Frontal cortex (tissue), 4 donors: Measurements from ENCODE around the gene ERVFRD-1. TPM values are rescaled to one million over a fixed set of nuclear protein-coding genes. Genes with fewer than 3 reads are reported as not detected.

Experiments used
- DNase-seq, 2 donors: peaks; one replicate each; pipeline ENCODE4 v3.0.0; 2012; ENCODE audit warnings: low spot score in 2 of 2
- FAIRE-seq: peaks from 2 replicates; lab custom pipeline; 2012; peaks lifted over from hg19 to GRCh38; lab: Jason Lieb, UNC
- small RNA-seq: library from RNA; depleted of rRNA; stranded (forward); fragments of <200 nt; gene quantifications from one replicate; pipeline ENCODE3, GENCODE V24; 2014
- total RNA-seq: library from RNA; depleted of rRNA; stranded (reverse); fragments of >200 nt; gene quantifications from one replicate; pipeline ENCODE4 v1.2.3, GENCODE V29; 2014
- donor health status: control.
- donor health status: control.
- donor health status: control.

Gene ERVFRD-1
- total RNA-seq, 1 donor from 2014 or later: not detected

- DNase-seq (no peak), FAIRE-seq (no peak)
Measured at GRCh38 chr6:11062083-11062482, 49.4 kb downstream of the ERVFRD-1 start.

- no peak for DNase-seq
- no peak for FAIRE-seq
Measured at GRCh38 chr6:11058406-11058805, 53.1 kb downstream of the ERVFRD-1 start.

- FAIRE-seq (no peak), DNase-seq (no peak)
Measured at GRCh38 chr6:11056871-11057270, 54.7 kb downstream of the ERVFRD-1 start.

GRCh38 chr6:11055127-11055627 lies 56.3 kb downstream of the ERVFRD-1 start:
- DNase-seq: no peak
- no peak for FAIRE-seq

- FAIRE-seq (no peak), DNase-seq (no peak)
Measured at GRCh38 chr6:11054722-11055121, 56.8 kb downstream of the ERVFRD-1 start.

GRCh38 chr6:11053307-11053706 lies 58.2 kb downstream of the ERVFRD-1 start:
- DNase-seq (no peak), FAIRE-seq (no peak)

Small RNA genes within 50 kb of the gene (small RNA-seq; reads per million reads assigned to genes)
- not detected for gene AL136139.1

Other genes with a start within 250 kb of the ERVFRD-1 start
- gene GCM2, start 229.7 kb downstream of the ERVFRD-1 start, total RNA-seq: not detected
- 5.7 TPM for gene SYCP2L, start 224.7 kb downstream of the ERVFRD-1 start, total RNA-seq
- gene ELOVL2, start 67.4 kb downstream of the ERVFRD-1 start, total RNA-seq: 55.4 TPM
- 133 TPM for gene SMIM13, start 17.9 kb downstream of the ERVFRD-1 start, total RNA-seq
- gene NEDD9, start 120.9 kb upstream of the ERVFRD-1 start, total RNA-seq: 39.1 TPM